SK-N-SH (cell line): Measurements from ENCODE around the gene ZBTB45. TPM values are rescaled to one million over a fixed set of nuclear protein-coding genes. Genes with fewer than 3 reads are reported as not detected.
A peak's percentile ranks its signal among the peaks of the same experiment; 100 is the strongest.

Experiments
- CTCF ChIA-PET: fragments of 300-600, 350-600 bp; formaldehyde crosslinking; extraction: SDS; loops from one replicate; lab custom pipeline; 2021; lab: Yijun Ruan, JAX
- POLR2A ChIA-PET: fragments of 350-600 bp; sonication (Branson Sonifier 250); formaldehyde crosslinking; extraction: SDS; loops from one replicate; lab custom pipeline; 2020; ENCODE audit warnings: antibody characterized with exemption, inconsistent platforms; lab: Yijun Ruan, JAX
- DNase-seq: peaks from one replicate; pipeline ENCODE4 v3.0.0; 2012
- H2AFZ ChIP-seq: fragments of 200-600 bp; sonication (generic); 2 replicates; pipeline ENCODE4 v1.8.1; 2016; ENCODE audit warnings: antibody characterized with exemption, mild to moderate bottlenecking, low read depth
- H3F3A ChIP-seq: fragments of 200-600 bp; sonication (generic); replicated peaks from 2 replicates; pipeline ENCODE3; 2016; ENCODE audit warnings: antibody characterized with exemption, mild to moderate bottlenecking; ENCODE audit not compliant: insufficient read depth
- H3K27ac ChIP-seq, 2 experiments: fragments of 200-500 bp in 1 of 2; fragments of 200-600 bp in 1 of 2; sonication (Bioruptor generic) in 1 of 2; sonication (generic), shearing (Covaris generic) in 1 of 2; 2 replicates each; pipeline versions ENCODE4 v1.5.1 to v1.6.1; 2014 to 2016; ENCODE audit warnings: low read depth in 2 of 2, inconsistent platforms in 1 of 2, low read length in 1 of 2, mild to moderate bottlenecking in 1 of 2, mixed read lengths in 1 of 2
- H3K27me3 ChIP-seq: fragments of 200-600 bp; sonication (generic), shearing (Covaris generic); 2 replicates; pipeline ENCODE4 v1.6.1; 2016; ENCODE audit warnings: mixed run types; ENCODE audit not compliant: insufficient read depth
- H3K36me3 ChIP-seq, 2 experiments: fragments of 200-500 bp in 1 of 2; fragments of 200-600 bp in 1 of 2; sonication (Bioruptor generic) in 1 of 2; sonication (generic) in 1 of 2; replicated peaks in 1 of 2; 2 replicates each; pipeline versions ENCODE3 to v1.5.1; 2014 to 2016; ENCODE audit warnings: low read length in 1 of 2, mild to moderate bottlenecking in 1 of 2; ENCODE audit not compliant: insufficient read depth in 2 of 2, control insufficient read depth in 1 of 2
- H3K4me1 ChIP-seq, 2 experiments: fragments of 200-500 bp in 1 of 2; fragments of 200-600 bp in 1 of 2; sonication (Bioruptor generic) in 1 of 2; sonication (generic), shearing (Covaris generic) in 1 of 2; 2 replicates each; pipeline versions ENCODE4 v1.5.1 to v1.6.1; 2014 to 2016; ENCODE audit warnings: low read depth in 1 of 2, low read length in 1 of 2, mixed run types in 1 of 2; ENCODE audit not compliant: insufficient read depth in 2 of 2, control insufficient read depth in 1 of 2
- H3K4me2 ChIP-seq: fragments of 200-600 bp; sonication (generic), shearing (Covaris generic); 2 replicates; pipeline ENCODE4 v1.6.1; 2017; ENCODE audit warnings: mixed run types
- H3K4me3 ChIP-seq, 2 experiments: fragments of 200-500 bp in 1 of 2; fragments of 200-600 bp in 1 of 2; sonication (Bioruptor generic) in 1 of 2; sonication (generic), shearing (Covaris generic) in 1 of 2; 2 replicates each; pipeline versions ENCODE4 v1.5.1 to v1.8.1; 2014 to 2016; ENCODE audit warnings: low read depth in 2 of 2, inconsistent platforms in 1 of 2, low read length in 1 of 2, mild to moderate bottlenecking in 1 of 2, mixed read lengths in 1 of 2, moderate library complexity in 1 of 2
- H3K79me2 ChIP-seq: fragments of 200-600 bp; sonication (generic); 2 replicates; pipeline ENCODE4 v1.8.1; 2017; ENCODE audit warnings: mild to moderate bottlenecking; ENCODE audit not compliant: insufficient read depth
- H3K9ac ChIP-seq: fragments of 200-600 bp; sonication (generic); 2 replicates; pipeline ENCODE4 v1.6.1; 2017; ENCODE audit warnings: mixed run types
- H3K9me2 ChIP-seq: fragments of 200-600 bp; sonication (generic); 2 replicates; pipeline ENCODE4 v1.6.1; 2017; ENCODE audit warnings: mixed run types
- H3K9me3 ChIP-seq: fragments of 200-600 bp; sonication (generic); 2 replicates; pipeline ENCODE4 v1.6.1; 2017; ENCODE audit warnings: mixed run types, mild to moderate bottlenecking, moderate library complexity
- H4K20me1 ChIP-seq: fragments of 200-600 bp; sonication (generic); 2 replicates; pipeline ENCODE4 v1.6.1; 2017; ENCODE audit warnings: mild to moderate bottlenecking, mixed run types; ENCODE audit not compliant: insufficient read depth
- CHD2 ChIP-seq: fragments of 150-350 bp; IDR thresholded peaks from 2 replicates; pipeline ENCODE4 v1.6.1; 2018; ENCODE audit warnings: low read length; ENCODE audit not compliant: partially characterized antibody
- EZH2phosphoT487 ChIP-seq: fragments of 200-600 bp; sonication (generic); IDR thresholded peaks from 2 replicates; pipeline ENCODE4 v1.6.1; 2017; ENCODE audit warnings: low read depth, mixed run types, mild to moderate bottlenecking, antibody characterized with exemption, moderate library complexity, borderline replicate concordance
- FOXM1 ChIP-seq: IDR thresholded peaks from 2 replicates; pipeline ENCODE4 v1.4.0; 2012; ENCODE audit warnings: low read depth, mild to moderate bottlenecking
- GATA2 ChIP-seq: sonication (generic); formaldehyde crosslinking; IDR thresholded peaks from 2 replicates; pipeline ENCODE4 v1.5.0; 2020; ENCODE audit warnings: mild to moderate bottlenecking, missing genetic modification reagents
- IRF3 ChIP-seq: fragments of 150-350 bp; IDR thresholded peaks from 2 replicates; pipeline ENCODE4 v1.6.1; 2016; ENCODE audit warnings: mild to moderate bottlenecking, low read depth, low read length
- MAX ChIP-seq: IDR thresholded peaks from 2 replicates; pipeline ENCODE4 v1.4.0; 2012; ENCODE audit warnings: low read depth
- MXI1 ChIP-seq: IDR thresholded peaks from 2 replicates; pipeline ENCODE4 v1.6.1; 2012; ENCODE audit warnings: mild to moderate bottlenecking, low read depth, low read length, improper control_type of control experiment
- NRF1 ChIP-seq: IDR thresholded peaks from 2 replicates; pipeline ENCODE4 v1.6.1; 2012; ENCODE audit warnings: low read depth, mild to moderate bottlenecking, low read length
- RCOR1 ChIP-seq: fragments of 150-350 bp; IDR thresholded peaks from 2 replicates; pipeline ENCODE4 v1.6.1; 2017; ENCODE audit warnings: antibody characterized with exemption, low read length
- RFX5 ChIP-seq: IDR thresholded peaks from 2 replicates; pipeline ENCODE4 v1.6.1; 2012; ENCODE audit warnings: mild to moderate bottlenecking, improper control_type of control experiment, low read length
- TCF12 ChIP-seq: IDR thresholded peaks from 2 replicates; pipeline ENCODE4 v1.4.0; 2012
- USF1 ChIP-seq: IDR thresholded peaks from 2 replicates; pipeline ENCODE4 v1.4.0; 2012; ENCODE audit warnings: low read depth, borderline replicate concordance
- YY1 ChIP-seq: IDR thresholded peaks from 2 replicates; pipeline ENCODE4 v1.4.0; 2012; ENCODE audit warnings: low read depth, mild to moderate bottlenecking
- WGBS: methylation state at CpG from one replicate; pipeline ENCODE4 v1.1.6; 2017; ENCODE audit warnings: low lambda C conversion rate; 5-methylcytosine and 5-hydroxymethylcytosine counted together
- polyA plus RNA-seq, 3 experiments: library from polyadenylated mRNA; depleted of rRNA; stranded (reverse); fragments of >200 nt; gene quantifications; 2 replicates each; pipeline ENCODE4 v1.2.3, GENCODE V29; 2012
- TF ChIP-seq, protein P1 (sequence below): IDR thresholded peaks from 2 replicates; pipeline ENCODE4; 2012

The ZBTB45 gene
- polyA plus RNA-seq, 1 of the 3 experiments (the other 2 are of a cell fraction): 11.3 TPM

DNA sequence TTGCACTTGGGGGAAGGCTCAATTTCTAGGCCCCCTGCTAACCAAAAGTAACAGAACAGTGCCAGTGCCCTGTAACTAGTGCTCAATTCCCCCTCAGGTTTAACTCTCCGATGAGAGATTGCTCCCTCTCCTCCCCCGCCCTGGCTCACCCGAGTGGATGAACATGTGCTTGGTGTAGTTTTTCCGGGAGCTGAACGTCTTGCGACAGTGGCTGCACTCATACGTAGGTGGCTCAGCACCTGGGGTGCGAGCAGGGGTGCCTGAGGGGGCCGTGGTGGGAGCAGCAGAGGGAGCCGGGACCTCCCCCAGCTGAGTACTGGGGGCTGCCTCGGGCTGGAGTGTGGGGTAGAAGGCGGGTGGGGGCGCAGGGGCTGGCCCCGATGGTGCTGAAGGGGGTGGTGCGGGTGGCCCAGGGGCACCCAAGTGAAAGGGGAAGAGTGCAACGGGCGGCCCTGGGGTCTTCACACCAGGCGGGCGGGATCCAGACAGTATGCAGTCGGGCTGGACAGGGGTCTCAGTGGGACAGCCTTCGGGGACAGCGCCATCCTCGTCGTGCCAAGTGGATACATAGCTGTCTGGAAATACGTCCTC, 3.3 kb downstream of the ZBTB45 start:
- Histone ChIP-seq H3K36me3 (peaks cover 9 to 28% of the 10 kb centered on the region in 2 experiments), H3K27me3 (no peaks in the 10 kb centered on the region), H3K27ac (no peak overlapping the region), H3K4me1 (peaks cover 0 to 36% of the 10 kb centered on the region in 2 experiments; a peak in 1 of 4 replicates), H3K4me3 (no peak overlapping the region), H3K4me2 (peak overlapping the region; percentile 4; the same call in 1 of the 2 replicates), H3K9me2 (no peaks in the 10 kb centered on the region), H2AFZ (no peak overlapping the region), H3K9ac (no peak overlapping the region), H3K9me3 (no peaks in the 10 kb centered on the region), H4K20me1 (no peaks in the 10 kb centered on the region; the same call in 1 of the 2 replicates), H3K79me2 (peaks cover 63% of the 10 kb centered on the region), H3F3A (peaks cover 23% of the 10 kb centered on the region)
- WGBS: 93% methylated on average over 16 of the region's 25 CpGs
- TF ChIP-seq GATA2 (CRISPR knock-in tag): no peak
- no peak for TF ChIP-seq IRF3
- TF ChIP-seq EZH2phosphoT487: no peak
- no peak for TF ChIP-seq FOXM1
- TF ChIP-seq YY1: no peak
- CTCF ChIA-PET: interaction anchor here (1.3 kb wide), 1 partner anchor 40 kb away, joined by 3 read pairs; no protein-coding TSS in a partner anchor
- POLR2A ChIA-PET: no interaction called here
- DNase-seq: no peak

GRCh38 chr19:58515259-58515658, 4.4 kb downstream of the ZBTB45 start:
- H3F3A ChIP-seq: peaks cover 19% of the 10 kb centered on the region
- no peak overlapping the region for H3K4me2 ChIP-seq
- H3K79me2 ChIP-seq: peaks cover 57% of the 10 kb centered on the region
- peaks cover 0 to 34% of the 10 kb centered on the region in 2 experiments; a peak in 1 of 4 replicates for H3K4me1 ChIP-seq
- 95% methylated on average over 2 of the region's 2 CpGs for WGBS
- H3K27ac ChIP-seq: no peak overlapping the region
- ChIA-PET CTCF (interaction anchor here (2.4 kb wide), 1 partner anchor 15 kb away, joined by 23 read pairs; no protein-coding TSS in a partner anchor), POLR2A (no interaction called here)
- H3K9me2 ChIP-seq: no peaks in the 10 kb centered on the region
- H2AFZ ChIP-seq: no peak overlapping the region
- H3K27me3 ChIP-seq: no peaks in the 10 kb centered on the region
- no peak for TF ChIP-seq USF1
- no peak for TF ChIP-seq CHD2
- no peak for TF ChIP-seq MXI1
- TF ChIP-seq, protein P1, sequence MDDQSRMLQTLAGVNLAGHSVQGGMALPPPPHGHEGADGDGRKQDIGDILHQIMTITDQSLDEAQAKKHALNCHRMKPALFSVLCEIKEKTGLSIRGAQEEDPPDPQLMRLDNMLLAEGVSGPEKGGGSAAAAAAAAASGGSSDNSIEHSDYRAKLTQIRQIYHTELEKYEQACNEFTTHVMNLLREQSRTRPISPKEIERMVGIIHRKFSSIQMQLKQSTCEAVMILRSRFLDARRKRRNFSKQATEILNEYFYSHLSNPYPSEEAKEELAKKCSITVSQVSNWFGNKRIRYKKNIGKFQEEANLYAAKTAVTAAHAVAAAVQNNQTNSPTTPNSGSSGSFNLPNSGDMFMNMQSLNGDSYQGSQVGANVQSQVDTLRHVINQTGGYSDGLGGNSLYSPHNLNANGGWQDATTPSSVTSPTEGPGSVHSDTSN: no peak
- no peak for TF ChIP-seq RFX5
- TF ChIP-seq NRF1: no peak
- TF ChIP-seq MAX: no peak
- TF ChIP-seq RCOR1: no peak
- no peak for TF ChIP-seq TCF12
- H3K4me3 ChIP-seq: no peak overlapping the region
- no peaks in the 10 kb centered on the region; the same call in 1 of the 2 replicates for H4K20me1 ChIP-seq
- peaks cover 9 to 28% of the 10 kb centered on the region in 2 experiments for H3K36me3 ChIP-seq
- DNase-seq: no peak
- H3K9me3 ChIP-seq: no peaks in the 10 kb centered on the region
- no peak overlapping the region for H3K9ac ChIP-seq
